HG03066 (cell line): Measurements from ENCODE around the gene GGTA1.

Experiments
- ATAC-seq: cut with Tn5 transposase; IDR thresholded peaks from one replicate; pipeline ENCODE4 v1.9.1; 2021; ENCODE audit warnings: low read depth; ENCODE audit not compliant: unreplicated experiment

GGTA1 gene

GRCh38 chr9:121424024-121424432, 75.6 kb downstream of the GGTA1 start:
- ATAC-seq, result no peak

- no peak for ATAC-seq
Measured at GRCh38 chr9:121411993-121412392, 87.7 kb downstream of the GGTA1 start.

- ATAC-seq, result no peak
Measured at GRCh38 chr9:121405899-121406298, 93.7 kb downstream of the GGTA1 start.
